ENCODE results near the gene PSMC3. TPM values are rescaled to one million over a fixed set of nuclear protein-coding genes. Genes with fewer than 3 reads are reported as not detected.

The PSMC3 gene
- total and polyA plus RNA-seq, 4 donors: 61.6 to 192 (median 141) TPM

DNA sequence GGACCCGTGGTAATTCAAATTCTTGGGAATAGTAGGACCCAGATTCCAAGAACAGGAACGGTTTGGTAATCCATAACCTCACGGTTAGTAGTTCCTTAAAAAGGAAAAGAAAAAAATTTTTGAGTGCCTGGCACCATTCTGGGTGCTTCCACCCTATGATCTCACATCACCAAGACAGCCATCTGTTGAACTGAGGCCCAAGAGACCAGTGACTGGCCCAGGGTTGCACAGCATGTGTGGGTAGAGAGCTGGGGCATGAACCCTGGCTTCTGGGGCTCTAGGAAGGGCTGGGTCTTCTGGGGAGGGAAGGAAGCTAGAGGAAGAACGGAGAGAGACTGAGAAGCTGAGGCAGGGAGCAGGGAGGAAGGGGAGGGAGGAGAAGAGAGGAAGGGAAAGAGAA is 43.2 kb downstream of the PSMC3 start:
- no peak for TF ChIP-seq CTCF (IDR thresholded peaks at IDR 0.05; ENCODE audit: control extremely low read depth, extremely low read depth)

GRCh38 chr11:47380078-47380477 is 46.2 kb downstream of the PSMC3 start:
- Histone ChIP-seq H3K27ac (ENCODE audit: low read depth in 1 of 2, low read length in 1 of 2) (no peak overlapping the region), H3K4me1 (ENCODE audit: control insufficient read depth in 5 of 5, insufficient read depth in 5 of 5, low read length in 5 of 5) (peaks cover 0 to 2% (median 0%) of the 10 kb centered on the region in 5 donors), H3K36me3 (ENCODE audit: control insufficient read depth in 4 of 4, insufficient read depth in 4 of 4, low read length in 4 of 4) (no peaks in the 10 kb centered on the region), H3K27me3 (ENCODE audit: control insufficient read depth in 3 of 3, insufficient read depth in 3 of 3, low read length in 2 of 3) (no peaks in the 10 kb centered on the region), H3K9me3 (ENCODE audit: control insufficient read depth in 4 of 4, insufficient read depth in 3 of 4, low read length in 3 of 4) (no peaks in the 10 kb centered on the region), H3K4me3 (no peak overlapping the region), H3K9ac (ENCODE audit: insufficient read depth in 1 of 2, low read length in 2 of 2) (no peak overlapping the region)
- WGBS, 2 donors: 96 to 97% methylated on average over 2 of the region's 2 CpGs
- no peak for TF ChIP-seq CTCF (IDR thresholded peaks at IDR 0.05; ENCODE audit: control extremely low read depth, extremely low read depth)
- DNase-seq (no peak), ATAC-seq (ENCODE audit: insufficient read depth, low FRiP score) (no peak)

More for the DNA sequence above, 43.2 kb downstream of the PSMC3 start:
- H3K4me3 ChIP-seq: no peak overlapping the region
- no peaks in the 10 kb centered on the region for H3K27me3 ChIP-seq (ENCODE audit: control insufficient read depth in 3 of 3, insufficient read depth in 3 of 3, low read length in 2 of 3)
- WGBS, 2 donors: 44 to 49% methylated on average over 4 of the region's 4 CpGs
- H3K36me3 ChIP-seq (ENCODE audit: control insufficient read depth in 4 of 4, insufficient read depth in 4 of 4, low read length in 4 of 4): no peaks in the 10 kb centered on the region
- H3K4me1 ChIP-seq (ENCODE audit: control insufficient read depth in 5 of 5, insufficient read depth in 5 of 5, low read length in 5 of 5): no peaks in the 10 kb centered on the region
- H3K9ac ChIP-seq (ENCODE audit: insufficient read depth in 1 of 2, low read length in 2 of 2): no peak overlapping the region
- DNase-seq: no peak
- peak; percentile 35 for ATAC-seq (ENCODE audit: insufficient read depth, low FRiP score)
- H3K27ac ChIP-seq (ENCODE audit: low read depth in 1 of 2, low read length in 1 of 2): no peak overlapping the region
- H3K9me3 ChIP-seq (ENCODE audit: control insufficient read depth in 4 of 4, insufficient read depth in 3 of 4, low read length in 3 of 4): no peaks in the 10 kb centered on the region

DNA sequence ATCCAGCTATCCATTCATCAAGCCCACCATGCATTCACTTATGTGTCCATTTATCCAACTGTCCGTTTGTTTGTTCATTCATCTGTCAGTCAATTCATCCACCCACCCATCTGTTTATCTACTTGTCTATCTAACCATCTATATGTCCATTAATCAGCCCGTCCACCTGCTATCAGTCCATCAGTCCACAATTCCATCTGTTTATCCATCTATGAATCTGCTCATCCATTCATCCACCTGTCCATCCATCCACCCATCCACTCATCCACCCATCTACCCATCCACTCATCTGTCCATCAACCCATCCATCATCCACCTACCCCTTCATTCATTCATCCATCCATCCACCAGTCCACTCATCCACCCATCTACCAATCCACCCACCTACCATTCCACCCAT is 46.9 kb downstream of the PSMC3 start:
- H3K9ac ChIP-seq (ENCODE audit: insufficient read depth in 1 of 2, low read length in 2 of 2): no peak overlapping the region
- H3K27me3 ChIP-seq (ENCODE audit: control insufficient read depth in 3 of 3, insufficient read depth in 3 of 3, low read length in 2 of 3): no peaks in the 10 kb centered on the region
- DNase-seq (no peak), ATAC-seq (ENCODE audit: insufficient read depth, low FRiP score) (no peak)
- H3K9me3 ChIP-seq (ENCODE audit: control insufficient read depth in 4 of 4, insufficient read depth in 3 of 4, low read length in 3 of 4): no peaks in the 10 kb centered on the region
- H3K36me3 ChIP-seq (ENCODE audit: control insufficient read depth in 4 of 4, insufficient read depth in 4 of 4, low read length in 4 of 4): no peaks in the 10 kb centered on the region
- no peak for TF ChIP-seq CTCF (IDR thresholded peaks at IDR 0.05; ENCODE audit: control extremely low read depth, extremely low read depth)
- no peak overlapping the region for H3K4me3 ChIP-seq
- no peak overlapping the region for H3K27ac ChIP-seq (ENCODE audit: low read depth in 1 of 2, low read length in 1 of 2)
- 89 to 95% methylated on average over 2 of the region's 2 CpGs for WGBS, 2 donors
- peaks cover 0 to 2% (median 0%) of the 10 kb centered on the region in 5 donors for H3K4me1 ChIP-seq (ENCODE audit: control insufficient read depth in 5 of 5, insufficient read depth in 5 of 5, low read length in 5 of 5)

- DNase-seq: no peak
- no peaks in the 10 kb centered on the region for H3K9me3 ChIP-seq (ENCODE audit: control insufficient read depth in 4 of 4, insufficient read depth in 3 of 4, low read length in 3 of 4)
- no peak for ATAC-seq (ENCODE audit: insufficient read depth, low FRiP score)
- no peaks in the 10 kb centered on the region for H3K36me3 ChIP-seq (ENCODE audit: control insufficient read depth in 4 of 4, insufficient read depth in 4 of 4, low read length in 4 of 4)
- TF ChIP-seq CTCF (IDR thresholded peaks at IDR 0.05; ENCODE audit: control extremely low read depth, extremely low read depth): no peak
- H3K4me1 ChIP-seq (ENCODE audit: control insufficient read depth in 5 of 5, insufficient read depth in 5 of 5, low read length in 5 of 5): peaks cover 0 to 2% (median 0%) of the 10 kb centered on the region in 5 donors
- H3K9ac ChIP-seq (ENCODE audit: insufficient read depth in 1 of 2, low read length in 2 of 2): no peak overlapping the region
- H3K27ac ChIP-seq (ENCODE audit: low read depth in 1 of 2, low read length in 1 of 2): peak overlapping the region in 1 of 2 donors; percentile 87
- no peaks in the 10 kb centered on the region for H3K27me3 ChIP-seq (ENCODE audit: control insufficient read depth in 3 of 3, insufficient read depth in 3 of 3, low read length in 2 of 3)
- H3K4me3 ChIP-seq: no peak overlapping the region
Measured at GRCh38 chr11:47378836-47379170, 47.4 kb downstream of the PSMC3 start.
